OCI-LY3 (cell line): ENCODE measurements around the gene SCN1B.
"Not testable (repeated sequence)": the region's sequence is repeated elsewhere in the genome, so short reads cannot be mapped to it uniquely, and the experiment has no call there.

Experiments
- CTCF ChIP-seq: fragments of 200-600, 300-600 bp; sonication (generic); IDR thresholded peaks from 2 replicates; pipeline ENCODE4 v1.5.1; 2014; ENCODE audit warnings: antibody characterized with exemption, low read length, low read depth
- EZH2phosphoT487 ChIP-seq: fragments of 200-600 bp; shearing (Covaris generic); IDR thresholded peaks from 2 replicates; pipeline ENCODE4 v1.6.1; 2018; ENCODE audit warnings: antibody characterized with exemption, mixed run types, low read depth

GRCh38 chr19:35029275-35029736, 964 bp upstream of the SCN1B start:
- not testable (repeated sequence) for TF ChIP-seq CTCF, EZH2phosphoT487
